Fibroblast of villous mesenchyme (primary cell): Measurements from ENCODE around the gene TRAF6. TPM values are rescaled to one million over a fixed set of nuclear protein-coding genes. Genes with fewer than 3 reads are reported as not detected.

Experiments
- DNase-seq: peaks from one replicate; pipeline ENCODE4 v3.0.0-alpha.2; 2010; ENCODE audit warnings: low read depth
- H3K4me3 ChIP-seq: 2 replicates; pipeline ENCODE4 v1.5.1; 2011; ENCODE audit warnings: low read depth, mild to moderate bottlenecking, low read length
- CTCF ChIP-seq: IDR thresholded peaks from 2 replicates; pipeline ENCODE4 v1.5.1; 2012; ENCODE audit warnings: low read depth, mild to moderate bottlenecking, low read length; ENCODE audit not compliant: insufficient read depth
- total RNA-seq: library from RNA; depleted of rRNA; stranded (reverse); fragments of >200 nt; gene quantifications from 2 replicates; pipeline ENCODE4 v1.2.3, GENCODE V29; 2012

TRAF6 gene
- total RNA-seq, 1 donor: 13.4 TPM

GRCh38 chr11:36480833-36481232 is 29.2 kb downstream of the TRAF6 start:
- no peak overlapping the region for H3K4me3 ChIP-seq
- no peak for TF ChIP-seq CTCF
- DNase-seq: no peak

DNA sequence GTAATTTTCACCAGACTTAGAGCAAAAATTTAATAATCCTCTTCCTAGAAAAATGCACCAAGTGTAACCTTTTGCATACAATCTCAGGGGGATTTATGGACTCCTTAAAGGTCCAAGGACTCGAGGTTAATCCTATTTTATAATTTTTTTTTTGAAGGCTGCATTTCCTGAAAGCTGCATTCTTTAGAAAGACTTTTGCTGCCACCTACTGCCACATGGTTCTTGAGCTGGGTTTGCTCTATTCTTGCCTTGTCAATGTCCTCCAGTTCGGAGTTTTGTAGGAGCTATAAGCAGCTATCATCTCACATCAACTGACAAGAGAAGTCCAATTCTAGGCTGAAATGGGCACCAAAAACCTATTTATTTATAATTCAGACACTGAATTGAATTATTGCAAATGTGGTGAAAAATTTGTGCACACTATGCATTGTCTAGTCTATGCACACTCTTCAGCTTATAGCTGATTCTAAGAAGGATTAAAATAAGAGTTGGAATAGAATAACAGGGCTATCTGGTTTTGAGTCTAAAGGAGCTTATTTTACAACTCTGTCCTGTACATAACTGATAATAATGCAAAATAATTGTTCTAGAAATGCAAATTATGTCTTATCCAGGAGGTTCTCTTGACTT is 31.3 kb downstream of the TRAF6 start:
- DNase-seq: peak; percentile 69
- H3K4me3 ChIP-seq: no peak overlapping the region
- peak; percentile 73 for TF ChIP-seq CTCF

GRCh38 chr11:36475192-36475591 is 34.9 kb downstream of the TRAF6 start:
- DNase-seq: peak; percentile 19
- TF ChIP-seq CTCF: no peak
- no peak overlapping the region for H3K4me3 ChIP-seq

- no peak for DNase-seq
- TF ChIP-seq CTCF: no peak
- no peak overlapping the region for H3K4me3 ChIP-seq
These were observed 38.5 kb downstream of the TRAF6 start for GRCh38 chr11:36471577-36471976.

DNA sequence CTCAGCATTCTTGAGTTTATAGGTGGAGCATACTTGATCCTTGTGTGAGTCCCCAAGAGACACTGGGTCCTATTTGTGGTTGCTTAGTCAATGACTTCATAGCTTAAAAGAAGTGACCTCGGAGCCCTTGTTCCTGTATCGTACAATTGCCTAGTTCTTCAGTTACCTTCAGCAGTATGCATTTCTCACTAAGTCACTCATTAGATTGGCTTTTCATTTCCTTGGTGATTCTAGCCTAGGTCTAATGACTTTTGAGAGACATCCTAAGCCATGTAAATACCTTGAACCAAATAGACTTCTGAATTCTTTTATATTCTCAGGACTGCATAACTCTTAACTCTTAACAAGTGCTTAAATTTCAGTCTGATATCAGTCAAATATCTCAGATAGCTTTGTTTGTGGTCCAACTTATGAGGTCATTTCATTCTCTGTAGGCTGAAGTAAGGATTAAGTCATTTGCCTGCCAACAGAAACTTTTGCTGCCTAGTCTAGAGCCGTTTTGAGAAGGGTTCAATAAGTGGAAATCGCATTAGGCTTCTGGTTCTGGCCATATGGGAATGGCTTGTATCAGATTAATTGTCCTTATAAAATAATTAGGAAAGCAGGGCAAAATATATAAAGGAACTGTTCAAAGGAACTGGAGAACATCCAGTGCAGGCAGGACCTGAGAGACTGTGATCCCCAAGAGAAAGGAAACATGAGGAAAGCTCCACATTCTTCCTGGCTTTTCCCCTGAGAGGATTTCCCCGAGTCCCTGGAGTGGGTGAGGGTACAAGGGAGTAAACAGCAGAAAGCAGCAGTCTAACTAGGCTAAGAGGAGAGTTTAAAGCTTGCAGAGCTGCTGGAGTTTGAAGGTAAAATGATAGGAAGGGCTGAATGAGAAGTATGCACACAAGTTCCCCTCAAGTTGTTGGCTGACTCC is 39.9 kb downstream of the TRAF6 start:
- no peak overlapping the region for H3K4me3 ChIP-seq
- no peak for TF ChIP-seq CTCF
- DNase-seq: peak; percentile 40

DNA sequence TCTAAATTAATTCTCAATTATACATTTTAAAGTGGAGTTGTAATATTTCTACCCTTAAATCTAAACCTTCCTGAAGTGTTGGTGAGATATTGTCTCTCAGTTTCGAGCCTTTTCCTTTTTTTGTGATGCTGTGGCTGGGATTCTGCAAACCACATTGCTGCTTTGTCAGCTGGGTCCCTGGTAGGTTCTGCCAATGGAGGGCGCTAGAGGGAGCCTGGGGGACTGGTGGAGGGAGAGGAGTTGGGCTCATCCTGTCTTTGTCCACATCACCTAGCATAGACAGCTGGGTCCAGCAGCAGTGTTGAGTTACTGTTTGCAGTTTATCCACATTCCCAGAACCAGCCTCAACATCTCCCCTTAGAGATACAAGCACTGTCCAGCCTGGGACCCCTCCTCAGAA is 41.0 kb downstream of the TRAF6 start:
- H3K4me3 ChIP-seq: no peak overlapping the region
- TF ChIP-seq CTCF: peak; percentile 52
- no peak for DNase-seq
